ENCODE results near the gene LAMB4. TPM values are rescaled to one million over a fixed set of nuclear protein-coding genes. Genes with fewer than 3 reads are reported as not detected.

Gene LAMB4
- total and polyA plus RNA-seq, 2 donors (not counting 1 experiment from before 2014, with no cell fraction given): not detected

- Histone ChIP-seq H2AFZ (ENCODE audit: insufficient read depth, low read depth, low read length, poor library complexity, severe bottlenecking) (no peak overlapping the region), H3K36me3 (replicated peaks in 1 of 2; ENCODE audit: control extremely low read depth in 1 of 2, control insufficient read depth in 1 of 2, extremely low read depth in 1 of 2, insufficient read depth in 2 of 2, low read length in 1 of 2) (no peaks in the 10 kb centered on the region), H3K9ac (ENCODE audit: low read length) (no peak overlapping the region), H3K4me3 (ENCODE audit: control extremely low read depth in 1 of 5, extremely low read depth in 1 of 5, insufficient read depth in 1 of 5, low read depth in 2 of 5, low read length in 4 of 5) (no peak overlapping the region), H3K27ac (ENCODE audit: low read length in 2 of 2) (no peak overlapping the region), H4K20me1 (ENCODE audit: control insufficient read depth, insufficient read depth, low read length, poor library complexity, severe bottlenecking) (no peaks in the 10 kb centered on the region), H3K79me2 (ENCODE audit: control insufficient read depth, insufficient read depth, low read length) (no peaks in the 10 kb centered on the region), H3K9me3 (ENCODE audit: control extremely low read depth in 1 of 3, control insufficient read depth in 2 of 3, insufficient read depth in 1 of 3, low read length in 2 of 3) (no peaks in the 10 kb centered on the region), H3K4me1 (ENCODE audit: control insufficient read depth in 2 of 2, insufficient read depth in 2 of 2, low read length in 2 of 2) (no peaks in the 10 kb centered on the region), H3K27me3 (replicated peaks in 1 of 4; ENCODE audit: control extremely low read depth in 1 of 4, control insufficient read depth in 3 of 4, insufficient read depth in 4 of 4, low read length in 3 of 4) (no peaks in the 10 kb centered on the region), H3K4me2 (replicated peaks; ENCODE audit: low read depth, low read length, poor library complexity, severe bottlenecking) (no peak overlapping the region)
- Mint-ChIP-seq H3K4me1 (no peaks in the 10 kb centered on the region), H3K9me3 (ENCODE audit: insufficient read depth) (no peaks in the 10 kb centered on the region), H3K27me3 (peaks cover 6% of the 10 kb centered on the region), H3K4me3 (no peak overlapping the region), H3K27ac (no peak overlapping the region)
- TF ChIP-seq EZH2 (IDR thresholded peaks at IDR 0.05; ENCODE audit: borderline replicate concordance, insufficient read depth, low read depth, low read length, poor library complexity, severe bottlenecking) (no peak), CTCF (IDR thresholded peaks at IDR 0.05) (no peak)
- intact Hi-C loops (cut with micrococcal nuclease): no loop called here
- no peak for ATAC-seq (ENCODE audit: low read depth)
- ChIA-PET CTCF (interaction anchor here (1.2 to 8.9 kb wide), 2 partner anchors 35 to 38 kb away, joined by 4 to 140 read pairs; no protein-coding TSS in a partner anchor), POLR2A (no interaction called here)
- DNase-seq: no peak
Measured at GRCh38 chr7:108108131-108108530, 22.0 kb downstream of the LAMB4 start.

GRCh38 chr7:108104324-108104723, 25.8 kb downstream of the LAMB4 start:
- Mint-ChIP-seq H3K9me3 (ENCODE audit: insufficient read depth) (no peaks in the 10 kb centered on the region), H3K27me3 (peaks cover 18% of the 10 kb centered on the region), H3K4me3 (no peak overlapping the region), H3K4me1 (no peaks in the 10 kb centered on the region), H3K27ac (no peak overlapping the region)
- ChIA-PET CTCF (interaction anchor here (0.8 to 1.1 kb wide), 2 partner anchors 16 to 41 kb away, joined by 4 to 7 read pairs; no protein-coding TSS in a partner anchor), POLR2A (no interaction called here)
- no peak for ATAC-seq (ENCODE audit: low read depth)
- Histone ChIP-seq H3K9me3 (ENCODE audit: control extremely low read depth in 1 of 3, control insufficient read depth in 2 of 3, insufficient read depth in 1 of 3, low read length in 2 of 3) (no peaks in the 10 kb centered on the region), H4K20me1 (ENCODE audit: control insufficient read depth, insufficient read depth, low read length, poor library complexity, severe bottlenecking) (no peaks in the 10 kb centered on the region), H3K79me2 (ENCODE audit: control insufficient read depth, insufficient read depth, low read length) (no peaks in the 10 kb centered on the region), H3K27me3 (replicated peaks in 1 of 4; ENCODE audit: control extremely low read depth in 1 of 4, control insufficient read depth in 3 of 4, insufficient read depth in 4 of 4, low read length in 3 of 4) (no peaks in the 10 kb centered on the region), H3K36me3 (replicated peaks in 1 of 2; ENCODE audit: control extremely low read depth in 1 of 2, control insufficient read depth in 1 of 2, extremely low read depth in 1 of 2, insufficient read depth in 2 of 2, low read length in 1 of 2) (no peaks in the 10 kb centered on the region), H3K9ac (ENCODE audit: low read length) (no peak overlapping the region), H3K4me2 (replicated peaks; ENCODE audit: low read depth, low read length, poor library complexity, severe bottlenecking) (no peak overlapping the region), H2AFZ (ENCODE audit: insufficient read depth, low read depth, low read length, poor library complexity, severe bottlenecking) (no peak overlapping the region), H3K27ac (ENCODE audit: low read length in 2 of 2) (no peak overlapping the region), H3K4me3 (ENCODE audit: control extremely low read depth in 1 of 5, extremely low read depth in 1 of 5, insufficient read depth in 1 of 5, low read depth in 2 of 5, low read length in 4 of 5) (no peak overlapping the region), H3K4me1 (ENCODE audit: control insufficient read depth in 2 of 2, insufficient read depth in 2 of 2, low read length in 2 of 2) (no peaks in the 10 kb centered on the region)
- DNase-seq: no peak
- intact Hi-C loops (cut with micrococcal nuclease): no loop called here
- WGBS (ENCODE audit: insufficient coverage): 94% methylated on average over 4 of the region's 7 CpGs
- TF ChIP-seq CTCF (IDR thresholded peaks at IDR 0.05) (no peak), EZH2 (IDR thresholded peaks at IDR 0.05; ENCODE audit: borderline replicate concordance, insufficient read depth, low read depth, low read length, poor library complexity, severe bottlenecking) (no peak)
